Measurements from ENCODE around the gene ZDHHC5. TPM values are rescaled to one million over a fixed set of nuclear protein-coding genes. Genes with fewer than 3 reads are reported as not detected.
"Not testable (repeated sequence)": the region's sequence is repeated elsewhere in the genome, so short reads cannot be mapped to it uniquely, and the experiment has no call there.

Gene ZDHHC5
- total RNA-seq, 2 donors from 2014 or later = 51.3 to 60.7 TPM

DNA sequence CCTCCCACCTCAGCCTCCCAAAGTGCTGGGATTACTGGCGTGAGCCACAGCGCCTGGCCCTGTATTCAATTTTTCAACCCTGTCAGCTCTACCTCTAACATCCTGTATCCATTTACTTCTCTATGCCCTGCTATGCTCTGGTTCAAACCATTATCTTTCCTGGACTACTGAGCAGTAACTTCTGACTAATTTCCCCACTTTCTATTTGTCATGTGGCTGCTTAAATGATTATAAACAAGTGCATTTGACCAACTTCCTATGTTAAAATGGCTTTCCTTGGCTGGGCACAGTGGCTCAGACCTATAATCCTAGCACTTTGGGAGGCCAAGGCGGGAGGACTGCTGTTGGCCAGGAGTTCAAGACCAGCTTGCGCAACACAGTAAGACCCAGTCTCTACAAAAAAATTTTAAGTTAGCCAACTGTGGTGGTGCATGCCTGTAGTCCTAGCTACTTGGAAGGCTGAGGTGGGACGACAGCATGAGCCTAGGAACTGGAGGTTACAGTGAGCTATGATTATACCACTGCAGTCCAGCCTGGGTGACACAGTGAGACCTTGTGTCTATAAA, 42.0 kb downstream of the ZDHHC5 start:
- no peak for ATAC-seq
- intact Hi-C loops (cut with DNase I) = no loop called here
- DNase-seq = no peak

DNA sequence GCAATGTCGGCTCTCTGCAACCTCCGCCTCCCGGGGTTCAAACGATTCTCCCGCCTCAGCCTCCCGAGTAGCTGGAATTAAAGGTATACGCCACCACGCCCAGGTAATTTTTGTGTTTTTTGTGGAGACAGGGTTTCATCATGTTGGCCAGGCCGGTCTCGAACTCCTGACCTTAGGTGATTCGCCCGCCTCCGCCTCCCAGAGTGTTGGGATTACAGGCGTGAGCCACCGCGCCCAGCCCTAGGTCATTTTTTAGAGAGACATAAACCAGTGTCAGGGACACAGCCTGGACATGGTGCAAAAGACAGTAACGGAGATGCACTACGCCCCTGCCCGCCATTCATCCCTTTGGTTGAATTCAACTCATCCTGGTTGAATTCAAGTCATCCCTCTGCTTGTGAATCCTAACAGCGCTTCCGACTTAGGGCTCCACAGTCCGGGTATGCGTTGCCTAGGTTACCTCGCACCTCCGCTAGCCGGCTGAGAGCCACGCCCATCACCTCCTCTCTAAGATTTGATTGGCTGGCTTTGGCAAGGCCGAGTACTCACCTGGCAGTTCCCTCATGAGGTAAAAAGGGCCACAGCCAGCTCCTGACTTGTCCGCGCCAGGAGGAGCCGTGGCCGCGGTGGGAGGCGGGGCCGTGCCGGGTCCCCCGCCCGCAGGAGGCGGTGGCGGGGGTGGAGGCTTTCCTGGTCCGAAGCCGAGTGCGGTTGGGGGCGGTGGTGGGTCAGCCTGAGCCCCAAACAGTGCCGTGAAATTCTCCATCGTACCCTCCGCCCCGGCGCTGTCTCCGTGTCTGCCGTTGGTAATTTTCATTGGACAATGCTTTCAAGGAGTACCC, 43.7 kb downstream of the ZDHHC5 start, which contains the start of gene MED19:
TSS of gene MED19 (minus strand) at position 802 of the 842 bp plus-strand sequence. CDS start at position 766, 36 bp downstream.
- intact Hi-C loops (cut with DNase I) = no loop called here
- DNase-seq (peak; percentile 74), ATAC-seq (peak; percentile 64 to 76)

GRCh38 chr11:57712256-57713150, 44.6 kb downstream of the ZDHHC5 start, which contains the start of gene TMX2:
TSS of gene TMX2 (plus strand) at chr11:57712593. CDS start at chr11:57712619, 26 bp downstream.
- DNase-seq (peak; percentile 95), ATAC-seq (peak; percentile 96 to 97)
- intact Hi-C loops (cut with DNase I) = no loop called here

DNA sequence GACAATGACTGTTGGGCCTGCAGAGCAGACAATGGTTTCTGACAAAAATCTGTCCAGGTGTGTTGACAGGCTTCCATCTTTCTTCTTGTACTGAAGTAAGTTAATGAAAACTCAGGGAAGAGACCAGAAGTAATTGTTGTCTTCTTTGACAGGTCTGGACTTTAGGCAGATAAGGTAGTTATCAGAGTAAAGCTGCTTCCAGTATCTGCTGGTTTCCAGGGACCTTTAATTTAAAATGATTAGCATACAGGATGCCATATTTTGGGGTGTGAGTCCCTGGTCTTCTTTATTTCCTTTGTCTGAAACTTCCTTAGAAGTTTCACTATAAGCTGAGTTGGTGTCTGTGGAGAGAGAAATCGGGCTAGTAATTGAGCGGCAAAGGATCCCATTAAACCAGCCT, 45.9 kb downstream of the ZDHHC5 start:
- DNase-seq (no peak), ATAC-seq (no peak)
- intact Hi-C loops (cut with DNase I) = no loop called here

DNA sequence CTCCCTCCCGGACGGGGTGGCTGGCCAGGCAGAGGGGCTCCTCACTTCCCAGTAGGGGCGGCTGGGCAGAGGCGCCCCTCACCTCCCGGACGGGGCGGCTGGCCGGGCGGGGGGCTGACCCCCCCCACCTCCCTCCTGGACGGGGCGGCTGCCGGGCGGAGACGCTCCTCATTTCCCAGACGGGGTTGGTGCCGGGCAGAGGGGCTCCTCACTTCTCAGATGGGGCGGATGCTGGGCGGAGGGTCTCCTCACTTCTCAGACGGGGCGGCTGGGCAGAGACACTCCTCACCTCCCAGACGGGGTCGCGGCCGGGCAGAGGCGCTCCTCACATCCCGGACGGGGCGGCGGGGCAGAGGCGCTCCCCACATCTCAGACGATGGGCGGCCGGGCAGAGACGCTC, 48.8 kb downstream of the ZDHHC5 start:
- ATAC-seq; intact Hi-C loops (cut with DNase I); DNase-seq: not testable (repeated sequence)

- intact Hi-C loops (cut with DNase I) = no loop called here
Observed at GRCh38 chr11:57727185-57727584, 59.3 kb downstream of the ZDHHC5 start.

GRCh38 chr11:57728829-57729228, 60.9 kb downstream of the ZDHHC5 start:
- intact Hi-C loops (cut with DNase I) = no loop called here
- no peak for ATAC-seq
- no peak for DNase-seq

More at GRCh38 chr11:57727185-57727584, 59.3 kb downstream of the ZDHHC5 start:
- ATAC-seq (no peak), DNase-seq (no peak)

- ATAC-seq (no peak), DNase-seq (no peak)
- intact Hi-C loops (cut with DNase I) = no loop called here
Observed at GRCh38 chr11:57729479-57729878, 61.6 kb downstream of the ZDHHC5 start.

- intact Hi-C loops (cut with DNase I) = no loop called here
- DNase-seq = no peak
Observed at GRCh38 chr11:57732661-57733060, 64.7 kb downstream of the ZDHHC5 start.

GRCh38 chr11:57735619-57736298, 67.8 kb downstream of the ZDHHC5 start:
- no peak for DNase-seq
- intact Hi-C loops (cut with DNase I) = no loop called here
- peak; percentile 36 to 40 for ATAC-seq

More at GRCh38 chr11:57732661-57733060, 64.7 kb downstream of the ZDHHC5 start:
- ATAC-seq = no peak

DNA sequence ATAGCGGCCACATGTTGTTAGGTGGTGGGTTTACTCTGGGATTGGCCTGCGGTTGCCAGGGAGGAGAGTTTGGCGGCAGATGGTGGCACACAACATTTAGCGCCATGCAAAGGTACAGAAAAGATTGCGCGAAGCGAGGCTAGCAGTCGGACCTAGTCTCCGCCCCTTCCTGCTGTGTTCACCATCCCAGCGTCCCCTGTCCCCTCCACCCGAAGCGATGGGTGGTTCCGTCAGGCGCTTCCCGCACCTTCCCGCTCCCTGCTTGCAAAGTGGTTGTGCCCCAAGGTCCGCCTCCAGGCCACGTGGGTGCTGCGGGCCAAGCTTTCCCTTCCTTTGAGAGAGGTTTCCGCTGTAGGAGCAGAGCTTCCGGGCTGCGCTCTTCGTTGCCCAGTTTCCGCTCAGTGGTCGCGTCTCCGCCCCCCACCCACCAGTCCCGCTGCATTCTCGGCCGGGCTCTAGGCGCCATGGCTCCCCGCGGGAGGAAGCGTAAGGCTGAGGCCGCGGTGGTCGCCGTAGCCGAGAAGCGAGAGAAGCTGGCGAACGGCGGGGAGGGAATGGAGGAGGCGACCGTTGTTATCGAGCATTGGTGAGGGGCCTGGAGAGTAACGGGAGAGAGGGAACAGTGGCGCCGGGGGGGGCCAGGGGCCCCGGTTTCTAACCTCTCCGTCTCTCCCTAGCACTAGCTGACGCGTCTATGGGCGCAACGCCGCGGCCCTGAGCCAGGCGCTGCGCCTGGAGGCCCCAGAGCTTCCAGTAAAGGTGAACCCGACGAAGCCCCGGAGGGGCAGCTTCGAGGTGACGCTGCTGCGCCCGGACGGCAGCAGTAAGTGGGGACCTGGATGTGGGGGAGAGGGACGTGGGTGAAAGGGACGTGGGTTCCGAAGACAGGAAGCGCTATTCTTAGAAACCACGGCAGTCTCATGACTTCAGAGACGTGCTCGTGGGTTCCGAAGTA, 73.5 kb downstream of the ZDHHC5 start, which contains the start of gene SELENOH:
TSS of gene SELENOH (plus strand) at position 360 of the 955 bp plus-strand sequence. CDS start at position 465, 105 bp downstream.
- intact Hi-C loops (cut with DNase I) = loop anchor here in 1 of 2 donors (10.0 kb wide), 1 partner anchor 53 kb away; no protein-coding TSS in a partner anchor
- peak; percentile 98 for ATAC-seq

DNA sequence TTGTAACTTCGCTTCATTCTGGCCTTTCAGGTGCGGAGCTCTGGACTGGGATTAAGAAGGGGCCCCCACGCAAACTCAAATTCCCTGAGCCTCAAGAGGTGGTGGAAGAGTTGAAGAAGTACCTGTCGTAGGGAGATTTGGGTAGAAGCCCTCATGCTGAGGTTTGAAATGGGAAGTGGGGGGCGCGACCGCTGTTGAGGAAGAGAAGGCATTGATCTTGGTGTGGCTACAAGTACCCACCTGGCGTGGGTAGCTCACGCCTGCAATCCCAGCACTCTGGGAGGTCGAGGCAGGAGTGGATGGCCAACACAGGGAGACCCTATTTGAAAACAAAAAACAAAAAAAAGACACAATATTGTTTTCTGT, 74.2 kb downstream of the ZDHHC5 start:
- intact Hi-C loops (cut with DNase I) = loop anchor here in 1 of 2 donors (10.0 kb wide), 1 partner anchor 53 kb away; no protein-coding TSS in a partner anchor
- DNase-seq = no peak
- ATAC-seq = no peak

More for the DNA sequence above, 73.5 kb downstream of the ZDHHC5 start, which contains the start of gene SELENOH:
- peak; percentile 97 for DNase-seq

DNA sequence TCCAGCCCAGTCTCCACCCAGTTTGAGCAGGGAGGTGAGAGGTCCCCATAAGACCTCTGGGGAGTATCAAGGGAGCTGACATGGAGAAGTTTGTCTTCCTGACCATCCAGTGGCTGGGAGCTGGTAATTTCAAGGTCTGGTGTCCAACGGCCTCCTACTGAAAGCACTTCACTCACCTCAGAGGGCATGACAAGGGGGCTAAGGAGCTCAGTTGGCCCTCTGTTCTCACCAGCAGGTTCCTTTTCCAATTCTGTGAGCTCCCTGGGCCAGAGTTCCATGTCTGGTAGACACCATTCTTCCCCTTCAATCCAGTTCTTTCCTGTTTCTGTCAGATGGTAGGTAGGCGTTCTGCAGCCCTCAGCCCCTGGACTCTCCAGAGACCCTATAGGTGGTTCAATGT, 76.4 kb downstream of the ZDHHC5 start:
- no peak for DNase-seq
- intact Hi-C loops (cut with DNase I) = loop anchor here in 1 of 2 donors (10.0 kb wide), 1 partner anchor 50 kb away; no protein-coding TSS in a partner anchor
- ATAC-seq = no peak

- ATAC-seq = no peak
- intact Hi-C loops (cut with DNase I) = loop anchor here in 1 of 2 donors (10.0 kb wide), 1 partner anchor 50 kb away; no protein-coding TSS in a partner anchor
- no peak for DNase-seq
Observed at GRCh38 chr11:57745206-57745605, 77.3 kb downstream of the ZDHHC5 start.

DNA sequence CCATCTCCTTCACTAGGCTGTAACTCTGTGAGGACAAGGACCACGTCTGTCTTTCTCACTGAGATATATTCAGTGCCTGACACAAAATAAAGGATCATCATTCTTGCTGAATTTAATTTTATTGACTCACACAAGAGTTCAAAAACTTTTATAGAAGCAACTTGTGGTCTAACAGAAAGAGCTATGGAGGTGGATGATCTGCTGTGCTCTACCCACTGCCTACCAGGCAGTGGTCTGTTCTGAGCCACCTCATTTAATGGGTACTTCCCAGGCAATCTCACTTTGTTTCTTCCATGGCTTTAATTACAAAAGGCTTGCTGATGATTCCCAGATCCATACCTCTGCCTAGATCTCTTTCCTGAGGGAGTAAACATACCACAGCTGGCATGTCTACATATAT, 79.0 kb downstream of the ZDHHC5 start:
- no peak for DNase-seq
- intact Hi-C loops (cut with DNase I) = loop anchor here in 1 of 2 donors (10.0 kb wide), 1 partner anchor 48 kb away; no protein-coding TSS in a partner anchor
- ATAC-seq = no peak

Measured in left cardiac atrium (tissue), 4 donors.